ENCODE measurements around the gene SLC30A9. TPM values are rescaled to one million over a fixed set of nuclear protein-coding genes. Genes with fewer than 3 reads are reported as not detected.

Gene SLC30A9
- total RNA-seq, 1 donor: 58.3 TPM

DNA sequence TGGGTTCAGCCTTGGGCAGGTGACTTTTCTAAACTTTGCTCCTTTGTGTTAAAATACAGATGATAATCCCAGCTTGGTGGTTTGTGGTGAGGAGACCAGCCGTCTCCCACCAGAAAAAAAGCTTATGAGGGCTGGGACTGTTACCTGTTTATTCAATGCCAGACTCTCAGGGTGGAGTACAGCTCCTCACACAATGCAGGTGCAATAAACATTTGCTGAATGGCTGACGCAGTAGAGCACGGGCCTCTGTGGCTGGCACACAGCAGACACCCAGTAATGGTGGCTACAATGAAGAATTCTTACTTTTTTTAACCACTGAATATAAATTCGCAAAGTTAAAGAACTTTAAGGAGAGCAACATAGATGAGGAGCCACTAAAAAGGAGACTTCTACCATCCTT lies 131.9 kb downstream of the SLC30A9 start:
- Histone ChIP-seq H3K27ac (ENCODE audit: low read depth, low read length) (no peak overlapping the region), H2AFZ (ENCODE audit: low read length) (no peak overlapping the region), H3K9me3 (ENCODE audit: low read depth, low read length) (no peaks in the 10 kb centered on the region), H4K20me1 (ENCODE audit: insufficient read depth, low read length) (no peaks in the 10 kb centered on the region), H3K79me2 (ENCODE audit: insufficient read depth, low read length) (no peaks in the 10 kb centered on the region), H3K4me2 (ENCODE audit: insufficient read depth, low read length) (no peak overlapping the region), H3K4me1 (ENCODE audit: insufficient read depth, low read length) (no peaks in the 10 kb centered on the region), H3K36me3 (ENCODE audit: insufficient read depth, low read length) (no peaks in the 10 kb centered on the region), H3K4me3 (ENCODE audit: insufficient read depth, low read length) (no peak overlapping the region), H3K27me3 (ENCODE audit: insufficient read depth, low read length) (peaks cover 17% of the 10 kb centered on the region)
- TF ChIP-seq, protein P1, sequence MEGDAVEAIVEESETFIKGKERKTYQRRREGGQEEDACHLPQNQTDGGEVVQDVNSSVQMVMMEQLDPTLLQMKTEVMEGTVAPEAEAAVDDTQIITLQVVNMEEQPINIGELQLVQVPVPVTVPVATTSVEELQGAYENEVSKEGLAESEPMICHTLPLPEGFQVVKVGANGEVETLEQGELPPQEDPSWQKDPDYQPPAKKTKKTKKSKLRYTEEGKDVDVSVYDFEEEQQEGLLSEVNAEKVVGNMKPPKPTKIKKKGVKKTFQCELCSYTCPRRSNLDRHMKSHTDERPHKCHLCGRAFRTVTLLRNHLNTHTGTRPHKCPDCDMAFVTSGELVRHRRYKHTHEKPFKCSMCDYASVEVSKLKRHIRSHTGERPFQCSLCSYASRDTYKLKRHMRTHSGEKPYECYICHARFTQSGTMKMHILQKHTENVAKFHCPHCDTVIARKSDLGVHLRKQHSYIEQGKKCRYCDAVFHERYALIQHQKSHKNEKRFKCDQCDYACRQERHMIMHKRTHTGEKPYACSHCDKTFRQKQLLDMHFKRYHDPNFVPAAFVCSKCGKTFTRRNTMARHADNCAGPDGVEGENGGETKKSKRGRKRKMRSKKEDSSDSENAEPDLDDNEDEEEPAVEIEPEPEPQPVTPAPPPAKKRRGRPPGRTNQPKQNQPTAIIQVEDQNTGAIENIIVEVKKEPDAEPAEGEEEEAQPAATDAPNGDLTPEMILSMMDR (IDR thresholded peaks at IDR 0.05; ENCODE audit: extremely low read depth, low read depth, low read length): no peak
- no peak for DNase-seq (ENCODE audit: insufficient read length, low spot score, missing footprints)

DNA sequence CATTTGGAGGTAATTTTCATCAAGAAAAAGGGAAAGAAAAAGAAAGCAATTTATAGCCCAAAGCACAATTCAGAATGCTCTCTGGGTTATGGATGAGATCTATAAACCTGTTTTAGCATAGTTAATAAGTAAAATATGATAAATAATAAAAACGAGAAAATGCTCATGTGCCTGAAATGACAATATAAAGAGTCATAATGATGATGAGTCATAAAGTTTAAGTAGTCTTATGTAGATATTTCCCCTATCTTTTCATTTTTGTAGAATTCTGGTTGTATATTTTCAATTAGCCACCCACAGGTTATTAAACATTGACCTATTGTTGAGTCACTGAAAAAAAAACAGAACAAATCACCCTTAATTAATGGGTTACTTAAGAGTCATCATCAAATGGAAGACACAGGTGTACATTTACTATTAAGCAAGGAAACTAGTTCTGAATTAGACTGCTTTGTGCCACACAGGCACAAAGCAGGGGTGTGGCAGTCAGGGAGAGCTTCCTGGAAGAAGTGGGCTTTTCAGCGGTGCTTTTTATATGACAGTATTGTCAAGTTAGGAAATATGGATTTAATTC lies 132.8 kb downstream of the SLC30A9 start:
- Histone ChIP-seq H3K27me3 (ENCODE audit: insufficient read depth, low read length) (peaks cover 17% of the 10 kb centered on the region), H3K36me3 (ENCODE audit: insufficient read depth, low read length) (no peaks in the 10 kb centered on the region), H3K4me1 (ENCODE audit: insufficient read depth, low read length) (no peaks in the 10 kb centered on the region), H4K20me1 (ENCODE audit: insufficient read depth, low read length) (no peaks in the 10 kb centered on the region), H3K4me3 (ENCODE audit: insufficient read depth, low read length) (no peak overlapping the region), H2AFZ (ENCODE audit: low read length) (no peak overlapping the region), H3K4me2 (ENCODE audit: insufficient read depth, low read length) (no peak overlapping the region), H3K79me2 (ENCODE audit: insufficient read depth, low read length) (no peaks in the 10 kb centered on the region), H3K9me3 (ENCODE audit: low read depth, low read length) (no peaks in the 10 kb centered on the region), H3K27ac (ENCODE audit: low read depth, low read length) (no peak overlapping the region)
- TF ChIP-seq, protein P1 (IDR thresholded peaks at IDR 0.05; ENCODE audit: extremely low read depth, low read depth, low read length): no peak
- DNase-seq (ENCODE audit: insufficient read length, low spot score, missing footprints): no peak

GRCh38 chr4:42132099-42132498 lies 141.8 kb downstream of the SLC30A9 start:
- Histone ChIP-seq H3K27me3 (ENCODE audit: insufficient read depth, low read length) (no peaks in the 10 kb centered on the region), H3K36me3 (ENCODE audit: insufficient read depth, low read length) (no peaks in the 10 kb centered on the region), H3K27ac (ENCODE audit: low read depth, low read length) (no peak overlapping the region), H3K4me3 (ENCODE audit: insufficient read depth, low read length) (no peak overlapping the region), H3K4me1 (ENCODE audit: insufficient read depth, low read length) (no peaks in the 10 kb centered on the region), H3K79me2 (ENCODE audit: insufficient read depth, low read length) (no peaks in the 10 kb centered on the region), H3K4me2 (ENCODE audit: insufficient read depth, low read length) (no peak overlapping the region), H4K20me1 (ENCODE audit: insufficient read depth, low read length) (no peaks in the 10 kb centered on the region), H2AFZ (ENCODE audit: low read length) (no peak overlapping the region), H3K9me3 (ENCODE audit: low read depth, low read length) (no peaks in the 10 kb centered on the region)
- TF ChIP-seq, protein P1 (IDR thresholded peaks at IDR 0.05; ENCODE audit: extremely low read depth, low read depth, low read length): no peak
- no peak for DNase-seq (ENCODE audit: insufficient read length, low spot score, missing footprints)

- H3K27ac ChIP-seq (ENCODE audit: low read depth, low read length): no peak overlapping the region
- H3K4me3 ChIP-seq (ENCODE audit: insufficient read depth, low read length): no peak overlapping the region
- H3K9me3 ChIP-seq (ENCODE audit: low read depth, low read length): no peaks in the 10 kb centered on the region
- no peaks in the 10 kb centered on the region for H3K79me2 ChIP-seq (ENCODE audit: insufficient read depth, low read length)
- no peak for DNase-seq (ENCODE audit: insufficient read length, low spot score, missing footprints)
- no peaks in the 10 kb centered on the region for H4K20me1 ChIP-seq (ENCODE audit: insufficient read depth, low read length)
- H3K4me2 ChIP-seq (ENCODE audit: insufficient read depth, low read length): no peak overlapping the region
- H3K27me3 ChIP-seq (ENCODE audit: insufficient read depth, low read length): no peaks in the 10 kb centered on the region
- H3K36me3 ChIP-seq (ENCODE audit: insufficient read depth, low read length): no peaks in the 10 kb centered on the region
- no peak overlapping the region for H2AFZ ChIP-seq (ENCODE audit: low read length)
- H3K4me1 ChIP-seq (ENCODE audit: insufficient read depth, low read length): no peaks in the 10 kb centered on the region
- TF ChIP-seq, protein P1 (IDR thresholded peaks at IDR 0.05; ENCODE audit: extremely low read depth, low read depth, low read length): no peak
Observed at GRCh38 chr4:42133006-42133405, 142.7 kb downstream of the SLC30A9 start.
